Measurements from ENCODE around the gene IL22RA2. TPM values are rescaled to one million over a fixed set of nuclear protein-coding genes. Genes with fewer than 3 reads are reported as not detected.

IL22RA2 gene, protein sequence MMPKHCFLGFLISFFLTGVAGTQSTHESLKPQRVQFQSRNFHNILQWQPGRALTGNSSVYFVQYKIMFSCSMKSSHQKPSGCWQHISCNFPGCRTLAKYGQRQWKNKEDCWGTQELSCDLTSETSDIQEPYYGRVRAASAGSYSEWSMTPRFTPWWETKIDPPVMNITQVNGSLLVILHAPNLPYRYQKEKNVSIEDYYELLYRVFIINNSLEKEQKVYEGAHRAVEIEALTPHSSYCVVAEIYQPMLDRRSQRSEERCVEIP
- total RNA-seq (2022) (not detected in 2 replicates), Bru-seq, nascent RNA (percentile 6 among the genes with signal in this experiment), BruChase-seq, experiment 1, labeled RNA remaining after a 6-hour chase (percentile 5 among the genes with signal in this experiment), BruChase-seq, experiment 2, labeled RNA remaining after a 2-hour chase (percentile 3 among the genes with signal in this experiment)
- long read RNA-seq = 0 reads

DNA sequence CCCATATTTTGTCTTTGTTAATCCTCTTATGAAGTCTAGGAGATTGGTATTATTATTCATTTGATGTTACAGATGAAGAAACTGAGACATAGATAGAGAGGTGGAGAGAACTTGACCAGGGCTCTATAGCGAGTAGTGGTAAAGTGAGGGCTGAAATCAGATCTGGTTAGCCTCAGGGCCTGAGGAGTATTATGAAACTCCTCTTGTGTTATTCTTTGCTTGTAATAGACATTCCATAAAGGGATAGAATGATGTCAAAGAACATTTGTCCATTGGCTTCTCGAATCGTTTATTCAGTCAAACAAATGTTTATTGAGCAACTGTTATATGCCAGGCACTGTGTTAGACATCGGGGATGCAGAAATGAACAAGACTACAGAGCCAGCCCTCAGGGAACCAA lies at the start of gene IL22RA2:
IL22RA2 (minus strand) TSS at position 144 of the 400 bp plus-strand sequence. CDS start 11,895 bp downstream, outside the sequence.
- CTCF ChIA-PET = no interaction called here
- Mint-ChIP-seq H3K4me1 (ENCODE audit: low read depth, unreplicated experiment) (no peaks in the 10 kb centered on the region), H3K27ac (ENCODE audit: unreplicated experiment) (no peak within 1 kb of the TSS), H3K36me3 (ENCODE audit: insufficient read depth, unreplicated experiment) (no peaks in the 10 kb centered on the region), H3K4me3 (ENCODE audit: low read depth, unreplicated experiment) (no peak within 1 kb of the TSS), H3K27me3 (ENCODE audit: unreplicated experiment) (peaks cover 16% of the 10 kb centered on the region), H3K9me3 (ENCODE audit: low read depth, unreplicated experiment) (no peaks in the 10 kb centered on the region)
- intact Hi-C loops (cut with micrococcal nuclease; ENCODE audit: unreplicated experiment) = no loop called here
- DNase-seq = no peak
- no TSS peak for BruUV-seq (replicated peaks)
- TF ChIP-seq, protein P1, sequence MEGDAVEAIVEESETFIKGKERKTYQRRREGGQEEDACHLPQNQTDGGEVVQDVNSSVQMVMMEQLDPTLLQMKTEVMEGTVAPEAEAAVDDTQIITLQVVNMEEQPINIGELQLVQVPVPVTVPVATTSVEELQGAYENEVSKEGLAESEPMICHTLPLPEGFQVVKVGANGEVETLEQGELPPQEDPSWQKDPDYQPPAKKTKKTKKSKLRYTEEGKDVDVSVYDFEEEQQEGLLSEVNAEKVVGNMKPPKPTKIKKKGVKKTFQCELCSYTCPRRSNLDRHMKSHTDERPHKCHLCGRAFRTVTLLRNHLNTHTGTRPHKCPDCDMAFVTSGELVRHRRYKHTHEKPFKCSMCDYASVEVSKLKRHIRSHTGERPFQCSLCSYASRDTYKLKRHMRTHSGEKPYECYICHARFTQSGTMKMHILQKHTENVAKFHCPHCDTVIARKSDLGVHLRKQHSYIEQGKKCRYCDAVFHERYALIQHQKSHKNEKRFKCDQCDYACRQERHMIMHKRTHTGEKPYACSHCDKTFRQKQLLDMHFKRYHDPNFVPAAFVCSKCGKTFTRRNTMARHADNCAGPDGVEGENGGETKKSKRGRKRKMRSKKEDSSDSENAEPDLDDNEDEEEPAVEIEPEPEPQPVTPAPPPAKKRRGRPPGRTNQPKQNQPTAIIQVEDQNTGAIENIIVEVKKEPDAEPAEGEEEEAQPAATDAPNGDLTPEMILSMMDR (IDR thresholded peaks at IDR 0.05; ENCODE audit: unreplicated experiment) = no peak

DNA sequence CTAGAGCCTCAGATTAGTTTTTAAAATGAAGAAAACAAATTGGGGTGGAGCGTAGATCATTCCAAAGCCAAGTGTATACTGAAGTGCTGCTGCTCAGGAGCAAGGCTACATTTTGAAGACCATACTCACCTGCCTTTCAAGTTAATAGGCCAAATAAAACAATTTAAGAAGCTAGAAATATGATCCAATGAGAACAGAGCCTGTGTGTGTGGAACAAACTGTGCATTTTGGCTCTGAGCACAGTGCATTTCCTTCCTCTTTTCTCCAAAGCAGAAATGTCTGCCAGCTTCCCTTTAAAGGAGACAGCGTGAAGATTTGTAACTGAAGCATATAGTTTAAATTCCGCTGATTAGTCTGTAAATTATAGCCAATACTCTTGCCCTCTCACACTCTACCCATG lies 48.9 kb upstream of the IL22RA2 start:
- no peaks in the 10 kb centered on the region for H3K27me3 Mint-ChIP-seq (ENCODE audit: unreplicated experiment)
- no peak overlapping the region for H3K27ac Mint-ChIP-seq (ENCODE audit: unreplicated experiment)
- peaks cover 23% of the 10 kb centered on the region for H3K36me3 Mint-ChIP-seq (ENCODE audit: insufficient read depth, unreplicated experiment)
- intact Hi-C loops (cut with micrococcal nuclease; ENCODE audit: unreplicated experiment) = no loop called here
- no peak overlapping the region for H3K4me3 Mint-ChIP-seq (ENCODE audit: low read depth, unreplicated experiment)
- no TSS peak for BruUV-seq (replicated peaks)
- H3K4me1 Mint-ChIP-seq (ENCODE audit: low read depth, unreplicated experiment) = peaks cover 34% of the 10 kb centered on the region
- TF ChIP-seq, protein P1 (IDR thresholded peaks at IDR 0.05; ENCODE audit: unreplicated experiment) = no peak
- DNase-seq = no peak
- CTCF ChIA-PET = no interaction called here
- H3K9me3 Mint-ChIP-seq (ENCODE audit: low read depth, unreplicated experiment) = peaks cover 2% of the 10 kb centered on the region

DNA sequence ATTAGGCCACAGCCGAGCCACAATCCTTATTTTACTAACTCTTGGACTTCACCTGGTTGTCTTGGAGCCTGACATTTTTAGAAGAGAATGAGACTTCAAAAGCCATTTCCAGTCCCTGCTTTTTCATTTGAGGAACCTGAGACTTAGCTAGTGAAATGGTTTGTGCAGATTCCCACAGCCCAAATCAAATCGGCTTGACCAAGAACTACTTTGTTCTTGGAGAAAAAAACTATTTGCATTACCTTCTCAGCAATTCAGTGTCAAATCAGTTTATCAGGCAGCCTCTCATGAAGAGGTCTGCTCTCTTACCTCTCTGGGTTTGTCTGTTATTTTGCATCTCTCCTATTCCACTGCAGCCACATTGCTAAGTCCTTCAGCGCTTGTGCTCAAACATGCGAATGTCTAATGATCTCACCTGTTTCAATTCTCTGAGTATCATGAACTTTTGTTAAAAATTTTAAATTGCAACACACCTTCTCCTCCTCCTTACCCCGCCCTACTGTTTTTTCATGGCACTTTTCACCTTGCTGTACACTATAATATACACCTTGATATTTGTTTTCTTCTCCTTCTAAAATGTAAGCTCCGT lies 46.3 kb upstream of the IL22RA2 start:
- no peak for DNase-seq
- peak overlapping the region; percentile 80 for H3K4me3 Mint-ChIP-seq (ENCODE audit: low read depth, unreplicated experiment)
- H3K36me3 Mint-ChIP-seq (ENCODE audit: insufficient read depth, unreplicated experiment) = peaks cover 30% of the 10 kb centered on the region
- peaks cover 46% of the 10 kb centered on the region for H3K4me1 Mint-ChIP-seq (ENCODE audit: low read depth, unreplicated experiment)
- H3K27me3 Mint-ChIP-seq (ENCODE audit: unreplicated experiment) = no peaks in the 10 kb centered on the region
- CTCF ChIA-PET = no interaction called here
- TF ChIP-seq, protein P1 (IDR thresholded peaks at IDR 0.05; ENCODE audit: unreplicated experiment) = no peak
- H3K9me3 Mint-ChIP-seq (ENCODE audit: low read depth, unreplicated experiment) = no peaks in the 10 kb centered on the region
- peak overlapping the region; percentile 88 for H3K27ac Mint-ChIP-seq (ENCODE audit: unreplicated experiment)
- intact Hi-C loops (cut with micrococcal nuclease; ENCODE audit: unreplicated experiment) = loop anchor here (10.0 kb wide), 1 partner anchor 45 kb away; no protein-coding TSS in a partner anchor
- BruUV-seq (replicated peaks) = TSS peak; percentile 50

DNA sequence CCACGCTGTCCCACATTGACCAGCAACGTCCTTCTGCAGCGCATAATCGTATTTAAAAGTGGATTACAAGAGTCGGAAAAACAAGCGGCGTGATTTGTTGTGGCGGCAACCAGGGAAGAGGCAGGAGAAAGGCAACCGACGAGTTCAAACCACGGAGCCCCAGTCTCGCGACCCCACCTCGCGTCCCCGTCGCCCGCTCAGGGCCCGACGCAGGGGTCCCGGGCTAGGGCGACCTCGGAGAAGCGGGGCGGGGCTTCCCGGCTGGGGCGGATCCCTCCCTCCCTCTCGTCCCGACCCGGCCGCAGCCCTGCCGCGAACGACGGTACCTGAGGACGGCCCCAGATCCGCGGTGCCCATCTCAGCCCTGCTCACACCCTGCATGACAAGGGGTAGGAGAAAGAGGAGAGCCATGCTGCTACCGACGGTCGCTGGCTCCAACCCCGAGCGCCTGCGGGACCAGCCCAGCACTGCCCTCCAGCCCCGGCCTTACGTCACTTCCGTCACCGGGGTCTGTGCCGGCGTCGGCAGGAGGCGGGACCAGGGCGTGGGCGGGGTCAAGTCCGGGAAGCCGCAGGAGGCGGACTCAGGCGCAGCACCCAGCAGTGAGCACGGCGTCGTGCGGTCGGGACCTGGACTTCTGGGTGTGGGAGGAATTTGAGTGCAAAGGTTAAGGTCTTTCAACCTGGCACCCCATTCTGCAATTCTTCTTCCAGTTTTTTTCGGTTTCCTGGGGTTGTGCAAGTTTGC lies 45.6 kb upstream of the IL22RA2 start, which contains the start of gene IFNGR1:
IFNGR1 (minus strand) TSS at position 469 of the 747 bp plus-strand sequence; CDS start at position 411, 58 bp downstream.
- H3K36me3 Mint-ChIP-seq (ENCODE audit: insufficient read depth, unreplicated experiment) = peaks cover 30% of the 10 kb centered on the region
- no peaks in the 10 kb centered on the region for H3K27me3 Mint-ChIP-seq (ENCODE audit: unreplicated experiment)
- no peaks in the 10 kb centered on the region for H3K9me3 Mint-ChIP-seq (ENCODE audit: low read depth, unreplicated experiment)
- TF ChIP-seq, protein P1 (IDR thresholded peaks at IDR 0.05; ENCODE audit: unreplicated experiment) = no peak
- H3K27ac Mint-ChIP-seq (ENCODE audit: unreplicated experiment) = peak within 1 kb of the TSS; percentile 88
- H3K4me1 Mint-ChIP-seq (ENCODE audit: low read depth, unreplicated experiment) = peaks cover 51% of the 10 kb centered on the region
- TSS peak; percentile 39 for BruUV-seq (replicated peaks)
- intact Hi-C loops (cut with micrococcal nuclease; ENCODE audit: unreplicated experiment) = loop anchor here (10.0 kb wide), 1 partner anchor 46 kb away; no protein-coding TSS in a partner anchor
- H3K4me3 Mint-ChIP-seq (ENCODE audit: low read depth, unreplicated experiment) = peak within 1 kb of the TSS; percentile 80
- CTCF ChIA-PET = no interaction called here
- DNase-seq = peak; percentile 95
